ENCODE results near the gene LMBR1L. TPM values are rescaled to one million over a fixed set of nuclear protein-coding genes. Genes with fewer than 3 reads are reported as not detected.

LMBR1L gene
- total and polyA plus RNA-seq, 2 of the 13 experiments (the other 11 are each of a cell fraction or from before 2014, with no cell fraction given), result 12.2 to 65.9 TPM

DNA sequence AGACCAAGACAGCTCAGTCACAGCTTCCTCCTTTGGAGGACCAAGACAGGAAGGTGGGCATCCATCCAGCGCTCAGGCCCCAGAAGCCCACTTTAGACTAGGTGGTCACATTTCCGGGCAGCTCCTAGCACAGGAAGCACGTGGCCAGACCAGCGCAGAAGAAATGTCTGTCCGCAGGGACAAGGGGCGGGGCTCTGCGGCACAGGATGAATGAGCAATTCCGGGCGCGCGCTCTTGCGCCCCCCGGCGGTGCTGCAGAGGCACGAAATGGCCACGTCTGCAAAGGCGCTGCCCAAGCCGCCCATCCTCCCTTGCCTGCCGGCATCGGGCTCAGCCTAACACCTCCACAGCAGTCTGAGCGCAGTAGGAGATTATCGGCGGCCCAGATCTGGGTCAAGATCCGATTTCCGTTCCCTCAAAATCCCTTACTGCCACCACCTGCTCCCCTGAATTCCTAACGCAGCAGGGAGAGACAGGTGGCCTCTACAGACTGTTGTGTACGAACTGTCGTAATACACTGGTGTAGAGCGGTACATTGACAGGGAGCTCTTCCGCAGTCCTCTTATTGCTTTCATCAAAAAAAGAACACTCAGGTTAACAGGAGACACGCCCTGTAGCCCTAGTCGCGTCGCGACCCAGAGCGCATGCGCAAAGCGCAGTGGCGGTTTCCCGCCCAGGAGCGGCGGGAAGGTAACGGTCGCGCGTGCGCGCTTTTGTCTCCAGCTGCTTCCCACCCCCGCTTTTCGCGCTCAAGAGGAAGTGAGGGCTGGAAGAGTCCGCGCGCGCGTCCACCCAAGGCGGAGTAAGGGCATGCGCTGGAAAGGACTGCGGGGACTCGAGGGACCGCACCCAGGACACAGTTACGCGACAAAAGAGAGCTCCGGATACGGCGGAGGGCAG lies 19.8 kb upstream of the LMBR1L start (continued):
- no peak for TF ChIP-seq HNF4G (IDR thresholded peaks at IDR 0.05; ENCODE audit: borderline replicate concordance, low read depth, low read length)
- 0 out of 2 replicates have a peak, but pooled peaks have one; percentile 42 for TF ChIP-seq HNF4G (CRISPR knock-in tag; IDR thresholded peaks at IDR 0.05; ENCODE audit: borderline replicate concordance, low read depth)
- no peak; the same call in 1 of the 2 replicates for TF ChIP-seq ZNF383 (CRISPR knock-in tag; IDR thresholded peaks at IDR 0.05; ENCODE audit: borderline replicate concordance)
- TF ChIP-seq, protein P1, sequence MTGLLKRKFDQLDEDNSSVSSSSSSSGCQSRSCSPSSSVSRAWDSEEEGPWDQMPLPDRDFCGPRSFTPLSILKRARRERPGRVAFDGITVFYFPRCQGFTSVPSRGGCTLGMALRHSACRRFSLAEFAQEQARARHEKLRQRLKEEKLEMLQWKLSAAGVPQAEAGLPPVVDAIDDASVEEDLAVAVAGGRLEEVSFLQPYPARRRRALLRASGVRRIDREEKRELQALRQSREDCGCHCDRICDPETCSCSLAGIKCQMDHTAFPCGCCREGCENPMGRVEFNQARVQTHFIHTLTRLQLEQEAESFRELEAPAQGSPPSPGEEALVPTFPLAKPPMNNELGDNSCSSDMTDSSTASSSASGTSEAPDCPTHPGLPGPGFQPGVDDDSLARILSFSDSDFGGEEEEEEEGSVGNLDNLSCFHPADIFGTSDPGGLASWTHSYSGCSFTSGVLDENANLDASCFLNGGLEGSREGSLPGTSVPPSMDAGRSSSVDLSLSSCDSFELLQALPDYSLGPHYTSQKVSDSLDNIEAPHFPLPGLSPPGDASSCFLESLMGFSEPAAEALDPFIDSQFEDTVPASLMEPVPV (CRISPR knock-in tag; IDR thresholded peaks at IDR 0.05), result peak; percentile 98
- TF ChIP-seq AGO2 (optimal IDR thresholded peaks at IDR 0.05; ENCODE audit: low read depth, low read length), result peak; percentile 99
- TF ChIP-seq, protein P2, sequence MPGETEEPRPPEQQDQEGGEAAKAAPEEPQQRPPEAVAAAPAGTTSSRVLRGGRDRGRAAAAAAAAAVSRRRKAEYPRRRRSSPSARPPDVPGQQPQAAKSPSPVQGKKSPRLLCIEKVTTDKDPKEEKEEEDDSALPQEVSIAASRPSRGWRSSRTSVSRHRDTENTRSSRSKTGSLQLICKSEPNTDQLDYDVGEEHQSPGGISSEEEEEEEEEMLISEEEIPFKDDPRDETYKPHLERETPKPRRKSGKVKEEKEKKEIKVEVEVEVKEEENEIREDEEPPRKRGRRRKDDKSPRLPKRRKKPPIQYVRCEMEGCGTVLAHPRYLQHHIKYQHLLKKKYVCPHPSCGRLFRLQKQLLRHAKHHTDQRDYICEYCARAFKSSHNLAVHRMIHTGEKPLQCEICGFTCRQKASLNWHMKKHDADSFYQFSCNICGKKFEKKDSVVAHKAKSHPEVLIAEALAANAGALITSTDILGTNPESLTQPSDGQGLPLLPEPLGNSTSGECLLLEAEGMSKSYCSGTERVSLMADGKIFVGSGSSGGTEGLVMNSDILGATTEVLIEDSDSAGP (CRISPR knock-in tag; IDR thresholded peaks at IDR 0.05; ENCODE audit: borderline replicate concordance), result peak; percentile 94
- no peak for TF ChIP-seq ZNF292 (CRISPR knock-in tag; IDR thresholded peaks at IDR 0.05; ENCODE audit: borderline replicate concordance, low read depth)
- TF ChIP-seq ZNF562 (CRISPR knock-in tag; IDR thresholded peaks at IDR 0.05; ENCODE audit: borderline replicate concordance), result peak; percentile 76; the same call in 1 of the 2 replicates
- peak; percentile 81; the same call in 1 of the 2 replicates for TF ChIP-seq FOXC1 (CRISPR knock-in tag; IDR thresholded peaks at IDR 0.05; ENCODE audit: borderline replicate concordance)
- peak; percentile 54 for TF ChIP-seq CEBPG (CRISPR knock-in tag; IDR thresholded peaks at IDR 0.05)
- no peak; the same call in none of the 2 replicates for TF ChIP-seq ZSCAN21 (CRISPR knock-in tag; IDR thresholded peaks at IDR 0.05; ENCODE audit: borderline replicate concordance)
- TF ChIP-seq ZNF317 (CRISPR knock-in tag; IDR thresholded peaks at IDR 0.05), result no peak; the same call in 1 of the 2 replicates
- peak; percentile 59 for TF ChIP-seq GABPA (IDR thresholded peaks at IDR 0.05; ENCODE audit: low read depth, low read length)
- TF ChIP-seq GABPA (CRISPR knock-in tag; IDR thresholded peaks at IDR 0.05; ENCODE audit: low read depth), result peak; percentile 87
- TF ChIP-seq ZNF660 (CRISPR knock-in tag; IDR thresholded peaks at IDR 0.05; ENCODE audit: borderline replicate concordance, low read depth), result no peak
- TF ChIP-seq SNAI1 (CRISPR knock-in tag; IDR thresholded peaks at IDR 0.05; ENCODE audit: borderline replicate concordance), result peak; percentile 97
- TF ChIP-seq SNRNP70 (IDR thresholded peaks at IDR 0.05; ENCODE audit: low read depth, low read length), result no peak
- TF ChIP-seq KLF12 (CRISPR knock-in tag; IDR thresholded peaks at IDR 0.05; ENCODE audit: borderline replicate concordance), result peak; percentile 84; the same call in 1 of the 2 replicates
- TF ChIP-seq NRL (CRISPR knock-in tag; IDR thresholded peaks at IDR 0.05; ENCODE audit: borderline replicate concordance), result no peak; the same call in none of the 2 replicates
- TF ChIP-seq HNRNPLL (IDR thresholded peaks at IDR 0.05; ENCODE audit: low read depth, low read length, poor library complexity, severe bottlenecking), result no peak
- no peak for TF ChIP-seq MLLT10 (CRISPR knock-in tag; IDR thresholded peaks at IDR 0.05)
- TF ChIP-seq ZNF441 (CRISPR knock-in tag; IDR thresholded peaks at IDR 0.05; ENCODE audit: borderline replicate concordance), result 0 out of 2 replicates have a peak, but pooled peaks have one; percentile 16
- peak; percentile 78; the same call in 1 of the 2 replicates for TF ChIP-seq THYN1 (CRISPR knock-in tag; IDR thresholded peaks at IDR 0.05; ENCODE audit: borderline replicate concordance, low read depth)
- no peak for TF ChIP-seq CHD2 (IDR thresholded peaks at IDR 0.05; ENCODE audit: low read depth, low read length)
- TF ChIP-seq ZZZ3 (CRISPR knock-in tag; IDR thresholded peaks at IDR 0.05; ENCODE audit: borderline replicate concordance), result no peak; the same call in 1 of the 2 replicates
- peak; percentile 65; the same call in 1 of the 2 replicates for TF ChIP-seq ZNF264 (CRISPR knock-in tag; IDR thresholded peaks at IDR 0.05)
- no peak for TF ChIP-seq ZBTB21 (CRISPR knock-in tag; IDR thresholded peaks at IDR 0.05)
